Breast epithelium (tissue), 4 donors: ENCODE results near the gene SOX13. TPM values are rescaled to one million over a fixed set of nuclear protein-coding genes. Genes with fewer than 3 reads are reported as not detected.

Source experiments
- DNase-seq, 2 donors: peaks; one replicate each; pipeline ENCODE4 v3.0.0-alpha.2; 2019; ENCODE audit warnings: low spot score in 2 of 2
- H3K27ac ChIP-seq, 2 donors: fragments of 200-600 bp; sonication (generic) in 1 of 2; one replicate each; pipeline ENCODE4 v1.5.1; 2016 to 2019; ENCODE audit warnings: mild to moderate bottlenecking in 1 of 2
- H3K27me3 ChIP-seq, 2 donors: fragments of 200-600 bp; sonication (generic) in 1 of 2; one replicate each; pipeline versions ENCODE4 v1.5.1 to v1.6.0; 2017 to 2019; ENCODE audit warnings: control low read depth in 1 of 2, mild to moderate bottlenecking in 1 of 2
- H3K36me3 ChIP-seq: fragments of 200-600 bp; one replicate; pipeline ENCODE4 v1.5.1; 2019
- H3K4me1 ChIP-seq, 2 donors: fragments of 200-600 bp; sonication (generic); one replicate each; pipeline ENCODE4 v1.5.1; 2016 to 2019; ENCODE audit warnings: control low read depth in 1 of 2
- H3K4me3 ChIP-seq, 3 donors: fragments of 200-600 bp; sonication (generic); 1 replicate in 2 of 3; 2 replicates in 1 of 3; pipeline ENCODE4 v1.5.1; 2016 to 2019; ENCODE audit warnings: mild to moderate bottlenecking in 3 of 3, moderate library complexity in 2 of 3
- H3K9me3 ChIP-seq, 2 donors: fragments of 200-600 bp; sonication (generic) in 1 of 2; one replicate each; pipeline ENCODE4 v1.5.1; 2016 to 2019; ENCODE audit warnings: control low read depth in 1 of 2
- POLR2A ChIP-seq: fragments of 450-650 bp; IDR thresholded peaks from one replicate; pipeline ENCODE4 v1.6.1; 2016; ENCODE audit warnings: antibody characterized with exemption, mild to moderate bottlenecking, moderate library complexity
- POLR2AphosphoS5 ChIP-seq, 3 donors: sonication (generic); formaldehyde crosslinking; IDR thresholded peaks; one replicate each; pipeline ENCODE4 v1.6.1; 2017; ENCODE audit warnings: antibody characterized with exemption in 3 of 3
- intact Hi-C: fragments of 100-400 bp; cut with DNase I; formaldehyde crosslinking; loops from one replicate; pipeline ENCODE4 v1.15.1; 2023; ENCODE audit warnings: low total_unique reads
- total RNA-seq, 3 donors: library from RNA; depleted of rRNA; stranded (reverse); fragments of >200 nt; gene quantifications; one replicate each; pipeline ENCODE4 v1.1.0, GENCODE V29; 2016
- TF ChIP-seq, protein P1 (sequence below), 3 donors: fragments of 450-650 bp; IDR thresholded peaks; one replicate each; pipeline ENCODE4 v1.5.1; 2016 to 2017; ENCODE audit warnings: antibody characterized with exemption in 3 of 3, mild to moderate bottlenecking in 3 of 3, moderate library complexity in 3 of 3

SOX13 gene
- total RNA-seq, 3 donors from 2014 or later, result 22.9 to 34.7 (median 31.9) TPM

DNA sequence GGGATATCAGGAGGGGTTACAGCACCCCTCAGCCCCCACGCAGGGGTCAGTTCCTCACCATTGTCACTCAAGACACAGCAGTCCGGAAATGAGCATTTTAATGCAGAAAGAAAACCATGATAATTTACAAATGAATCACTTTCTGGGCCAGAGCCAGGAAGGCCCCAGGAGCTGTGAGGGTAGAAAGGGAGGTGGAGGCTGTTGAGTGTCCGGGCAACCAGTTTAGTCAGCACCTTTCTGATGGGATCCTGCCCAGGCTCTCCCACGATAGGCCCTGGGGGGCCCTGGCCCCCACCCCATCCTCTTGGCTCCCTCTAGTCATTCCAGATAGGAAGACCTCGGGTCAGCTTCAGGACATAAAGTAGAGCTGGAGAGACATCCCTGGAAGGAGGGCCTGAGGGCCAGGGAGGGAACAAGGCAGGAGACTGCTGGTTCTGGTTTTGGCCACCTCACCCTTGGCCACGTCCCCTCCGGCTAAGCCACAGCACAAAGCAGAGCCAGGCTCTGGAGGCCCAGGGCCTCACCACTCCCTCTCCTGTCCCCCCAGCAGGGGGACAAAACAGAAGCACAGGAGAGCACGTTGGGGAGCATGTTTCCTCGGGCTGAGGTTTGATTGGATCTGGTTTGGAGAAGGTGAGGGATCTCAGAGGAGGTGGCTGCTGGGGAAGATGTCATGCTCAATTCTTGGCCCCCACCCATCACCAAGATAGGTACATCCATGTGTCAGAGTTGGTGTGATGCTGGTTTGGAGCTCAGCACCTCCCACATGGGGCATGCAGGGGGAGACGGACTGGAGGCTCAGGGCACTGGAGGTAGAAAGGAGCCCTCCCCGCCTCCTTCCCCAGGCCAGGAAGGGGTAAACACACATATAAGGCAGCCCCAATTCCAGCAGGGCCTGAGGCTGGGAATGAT, 58.3 kb downstream of the SOX13 start:
- peaks cover 12 to 27% of the 10 kb centered on the region in 2 donors for H3K4me1 ChIP-seq
- TF ChIP-seq, protein P1, sequence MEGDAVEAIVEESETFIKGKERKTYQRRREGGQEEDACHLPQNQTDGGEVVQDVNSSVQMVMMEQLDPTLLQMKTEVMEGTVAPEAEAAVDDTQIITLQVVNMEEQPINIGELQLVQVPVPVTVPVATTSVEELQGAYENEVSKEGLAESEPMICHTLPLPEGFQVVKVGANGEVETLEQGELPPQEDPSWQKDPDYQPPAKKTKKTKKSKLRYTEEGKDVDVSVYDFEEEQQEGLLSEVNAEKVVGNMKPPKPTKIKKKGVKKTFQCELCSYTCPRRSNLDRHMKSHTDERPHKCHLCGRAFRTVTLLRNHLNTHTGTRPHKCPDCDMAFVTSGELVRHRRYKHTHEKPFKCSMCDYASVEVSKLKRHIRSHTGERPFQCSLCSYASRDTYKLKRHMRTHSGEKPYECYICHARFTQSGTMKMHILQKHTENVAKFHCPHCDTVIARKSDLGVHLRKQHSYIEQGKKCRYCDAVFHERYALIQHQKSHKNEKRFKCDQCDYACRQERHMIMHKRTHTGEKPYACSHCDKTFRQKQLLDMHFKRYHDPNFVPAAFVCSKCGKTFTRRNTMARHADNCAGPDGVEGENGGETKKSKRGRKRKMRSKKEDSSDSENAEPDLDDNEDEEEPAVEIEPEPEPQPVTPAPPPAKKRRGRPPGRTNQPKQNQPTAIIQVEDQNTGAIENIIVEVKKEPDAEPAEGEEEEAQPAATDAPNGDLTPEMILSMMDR (IDR thresholded peaks at IDR 0.05), result peak in 1 of 3 donors; percentile 16
- TF ChIP-seq POLR2A (no peak), POLR2AphosphoS5 (IDR thresholded peaks at IDR 0.05) (peak in 1 of 3 donors; percentile 9)
- peak in 1 of 2 donors; percentile 34 for DNase-seq
- no peaks in the 10 kb centered on the region for H3K9me3 ChIP-seq
- peak overlapping the region; percentile 84 to 86 for H3K27ac ChIP-seq
- no peaks in the 10 kb centered on the region for H3K36me3 ChIP-seq
- no peaks in the 10 kb centered on the region for H3K27me3 ChIP-seq
- H3K4me3 ChIP-seq, result no peak overlapping the region
- intact Hi-C loops, result no loop called here

DNA sequence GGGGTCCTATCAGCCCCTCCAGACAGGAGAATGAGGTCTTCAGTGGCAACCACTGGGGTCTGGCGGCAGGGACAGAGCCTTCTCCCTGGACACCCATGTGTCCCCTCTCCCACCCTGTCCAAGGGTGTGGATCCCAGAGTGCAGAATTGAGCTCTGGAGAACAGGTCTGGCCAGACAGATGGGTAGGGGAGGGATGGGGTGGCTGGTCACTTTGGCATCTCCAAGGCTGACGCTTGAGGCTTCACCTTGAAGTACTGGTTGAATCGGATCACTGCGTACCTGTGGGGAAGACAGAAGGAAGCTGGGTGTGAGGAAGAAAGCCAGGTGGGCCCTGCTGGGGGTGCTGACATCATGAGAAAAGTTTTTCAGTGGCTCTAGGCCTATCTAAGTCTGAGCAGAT, 59.1 kb downstream of the SOX13 start:
- TF ChIP-seq POLR2AphosphoS5 (IDR thresholded peaks at IDR 0.05) (no peak), POLR2A (no peak)
- TF ChIP-seq, protein P1 (IDR thresholded peaks at IDR 0.05), result no peak
- intact Hi-C loops, result no loop called here
- no peaks in the 10 kb centered on the region for H3K36me3 ChIP-seq
- H3K4me3 ChIP-seq, result no peak overlapping the region
- no peak for DNase-seq
- no peaks in the 10 kb centered on the region for H3K9me3 ChIP-seq
- peaks cover 12 to 27% of the 10 kb centered on the region in 2 donors for H3K4me1 ChIP-seq
- peak overlapping the region; percentile 84 to 86 for H3K27ac ChIP-seq
- H3K27me3 ChIP-seq, result no peaks in the 10 kb centered on the region

DNA sequence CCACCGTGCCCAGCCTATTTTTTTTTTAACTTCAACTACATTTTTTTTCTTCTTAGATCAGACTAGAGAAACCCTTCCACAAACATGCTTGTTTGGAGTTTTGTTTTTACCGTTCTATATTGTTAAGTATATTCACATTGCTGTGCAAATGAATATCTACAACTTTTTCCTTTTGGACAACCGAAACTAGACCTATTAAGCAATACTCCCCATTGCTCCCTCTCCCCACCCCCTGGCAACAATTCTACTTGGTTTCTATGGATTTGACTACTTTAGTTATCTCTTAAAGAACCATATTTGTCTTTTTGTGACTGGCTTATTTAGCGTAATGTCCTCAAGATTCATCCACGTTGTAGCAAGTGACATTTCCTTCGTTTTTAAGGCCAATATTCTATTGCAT, 59.8 kb downstream of the SOX13 start:
- Histone ChIP-seq H3K4me1 (peaks cover 12 to 27% of the 10 kb centered on the region in 2 donors), H3K27ac (no peak overlapping the region), H3K9me3 (no peaks in the 10 kb centered on the region), H3K36me3 (no peaks in the 10 kb centered on the region), H3K4me3 (no peak overlapping the region), H3K27me3 (no peaks in the 10 kb centered on the region)
- no peak for DNase-seq
- intact Hi-C loops, result no loop called here
- no peak for TF ChIP-seq POLR2A
- TF ChIP-seq, protein P1 (IDR thresholded peaks at IDR 0.05), result no peak
- TF ChIP-seq POLR2AphosphoS5 (IDR thresholded peaks at IDR 0.05), result no peak

GRCh38 chr1:204134103-204134502, 61.2 kb downstream of the SOX13 start:
- DNase-seq, result no peak
- H3K27ac ChIP-seq, result no peak overlapping the region
- intact Hi-C loops, result no loop called here
- peaks cover 12 to 27% of the 10 kb centered on the region in 2 donors for H3K4me1 ChIP-seq
- TF ChIP-seq POLR2A (no peak), POLR2AphosphoS5 (IDR thresholded peaks at IDR 0.05) (no peak)
- TF ChIP-seq, protein P1 (IDR thresholded peaks at IDR 0.05), result no peak
- H3K27me3 ChIP-seq, result no peaks in the 10 kb centered on the region
- H3K9me3 ChIP-seq, result no peaks in the 10 kb centered on the region
- no peak overlapping the region for H3K4me3 ChIP-seq
- no peaks in the 10 kb centered on the region for H3K36me3 ChIP-seq

DNA sequence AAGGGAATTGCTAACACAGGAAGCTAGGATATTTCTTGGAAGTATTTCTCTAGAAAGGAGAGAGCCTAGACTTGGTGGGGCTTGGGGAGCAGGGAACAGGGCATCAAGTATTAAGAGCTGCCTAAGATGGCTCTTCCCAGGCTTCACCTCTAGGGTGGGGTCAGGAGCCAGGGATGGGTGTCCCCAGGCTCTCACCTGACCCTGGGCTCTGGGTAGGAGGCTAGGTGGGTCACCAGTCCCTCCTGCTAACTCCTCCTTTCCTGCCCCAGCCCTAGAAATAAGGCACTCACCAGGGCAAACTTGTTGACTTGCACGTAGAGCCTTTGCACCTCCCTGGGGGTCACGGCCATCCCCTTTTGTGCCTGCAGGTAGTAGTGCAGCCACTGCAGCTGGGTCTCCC, 63.9 kb downstream of the SOX13 start:
- no peaks in the 10 kb centered on the region for H3K36me3 ChIP-seq
- DNase-seq, result no peak

More for the DNA sequence above, 63.9 kb downstream of the SOX13 start:
- no peak overlapping the region for H3K27ac ChIP-seq
- H3K4me3 ChIP-seq, result no peak overlapping the region
- TF ChIP-seq, protein P1 (IDR thresholded peaks at IDR 0.05), result no peak
- TF ChIP-seq POLR2AphosphoS5 (IDR thresholded peaks at IDR 0.05), result no peak
- TF ChIP-seq POLR2A, result no peak
- H3K4me1 ChIP-seq, result peaks cover 0 to 5% of the 10 kb centered on the region in 2 donors
- intact Hi-C loops, result no loop called here
- no peaks in the 10 kb centered on the region for H3K9me3 ChIP-seq
- H3K27me3 ChIP-seq, result no peaks in the 10 kb centered on the region
